ENCODE data around the gene HHAT.
A peak's percentile ranks its signal among the peaks of the same experiment; 100 is the strongest.

Gene HHAT

GRCh38 chr1:210328746-210329503 is at the start of gene HHAT:
TSS of gene HHAT (plus strand) at chr1:210328902. CDS start at chr1:210348976, 20,074 bp downstream.
- peak; percentile 29 for DNase-seq

DNA sequence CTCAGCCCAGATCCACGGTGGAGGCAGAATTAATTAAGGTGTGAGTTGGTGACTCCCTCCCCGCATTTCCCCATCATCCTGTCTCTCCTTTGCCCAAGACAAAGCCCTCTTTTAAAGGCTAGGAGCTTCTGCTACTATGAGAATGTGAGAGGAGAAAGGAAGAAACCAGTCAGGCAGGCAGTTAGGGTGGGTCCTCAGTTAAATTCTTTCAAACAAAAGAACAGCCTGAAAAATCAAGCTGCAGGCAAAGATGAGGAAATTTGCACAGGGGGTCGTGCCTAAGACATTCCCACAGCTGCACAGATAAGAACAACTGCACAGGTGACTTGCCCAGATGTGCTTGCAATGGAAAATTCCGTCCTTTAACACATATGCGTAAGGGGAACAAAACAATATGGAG is 48.5 kb upstream of the HHAT start:
- no peak for DNase-seq

DNA sequence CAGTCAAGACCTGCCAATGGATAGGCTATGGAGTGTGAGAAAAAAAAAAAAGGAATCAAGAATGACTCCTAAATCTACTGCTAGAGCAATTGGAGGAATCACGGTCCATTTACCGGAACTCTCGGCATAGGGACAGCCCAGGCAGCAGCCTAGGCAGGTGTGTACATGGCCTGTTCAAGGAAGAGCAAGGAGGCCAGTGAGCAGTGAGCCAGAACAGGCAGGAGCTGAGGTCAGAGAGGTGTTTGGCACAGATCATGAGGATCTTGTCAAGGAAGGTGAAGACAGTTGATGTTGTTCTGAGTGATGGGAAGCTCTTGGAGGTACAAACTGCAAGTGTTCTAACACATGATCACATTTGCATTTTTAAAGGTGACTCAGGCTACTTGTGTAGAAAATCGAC is 40.6 kb upstream of the HHAT start:
- no peak for DNase-seq

GRCh38 chr1:210289248-210289647 is 39.5 kb upstream of the HHAT start:
- no peak for DNase-seq

DNA sequence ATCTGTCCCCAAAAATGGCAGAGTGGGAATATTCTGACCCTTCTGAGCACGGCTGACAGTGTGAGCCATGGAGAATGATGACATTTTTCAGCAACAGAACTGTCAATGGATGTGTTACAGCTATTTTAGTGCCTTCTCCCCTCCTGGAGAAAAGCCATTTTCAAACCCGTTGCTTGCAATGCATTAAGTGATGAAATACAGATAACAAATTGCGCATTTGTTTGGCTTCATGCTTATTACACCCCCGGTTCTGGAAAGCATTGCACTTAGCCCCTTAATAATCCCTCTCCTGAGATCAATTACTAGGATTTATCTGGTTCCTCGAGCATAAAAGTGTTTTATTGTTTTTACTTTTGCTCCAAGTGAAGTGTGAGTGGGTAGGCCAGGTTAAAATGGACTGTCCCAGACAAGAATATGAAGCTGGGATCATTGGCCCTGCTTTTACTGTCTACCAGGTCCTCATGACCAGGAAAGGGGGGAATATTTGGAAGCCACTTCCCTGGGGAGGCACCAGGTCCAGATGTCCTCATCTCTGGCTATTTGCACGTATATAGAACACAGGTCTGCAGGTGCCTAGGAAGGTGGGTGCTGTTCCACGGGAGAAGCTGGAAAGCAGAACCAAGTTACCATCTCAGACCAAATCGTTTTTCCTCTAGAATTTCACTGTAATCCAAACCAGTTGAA is 37.5 kb upstream of the HHAT start:
- no peak for DNase-seq

- DNase-seq = no peak
Observed at GRCh38 chr1:210291786-210292230, 36.9 kb upstream of the HHAT start.

DNA sequence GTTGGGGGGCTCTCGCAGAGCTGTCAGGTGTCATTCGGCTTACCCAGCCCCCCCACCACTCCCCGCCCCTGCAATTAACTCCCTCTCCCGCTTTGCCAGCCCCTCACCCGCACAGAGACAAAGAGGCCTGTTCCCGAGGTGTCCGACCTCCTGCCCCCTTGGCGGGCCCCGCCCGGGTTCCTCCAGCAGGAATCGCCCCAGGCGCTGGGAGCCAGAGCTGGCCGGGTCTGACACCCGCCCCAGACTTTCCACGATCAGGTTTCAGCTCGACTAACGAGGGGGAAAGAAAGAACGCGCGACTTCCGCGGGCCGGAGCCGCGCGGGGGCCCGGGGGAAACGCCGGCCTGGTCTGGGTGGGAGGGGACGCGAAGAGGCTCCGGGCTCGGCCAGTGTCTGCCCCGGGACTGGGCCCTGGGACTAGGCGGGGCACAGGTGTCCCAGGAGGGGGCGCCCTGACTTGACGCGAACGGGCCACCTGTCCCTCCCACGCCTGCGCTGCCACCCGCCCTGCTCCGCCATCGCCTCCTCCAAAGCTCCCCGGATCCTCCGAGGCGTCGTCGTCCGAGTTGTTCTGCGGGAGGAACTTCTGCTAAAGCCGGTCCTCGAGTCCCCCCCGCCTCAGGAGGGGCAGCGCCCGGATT is 36.4 kb upstream of the HHAT start:
- DNase-seq = peak; percentile 26

DNA sequence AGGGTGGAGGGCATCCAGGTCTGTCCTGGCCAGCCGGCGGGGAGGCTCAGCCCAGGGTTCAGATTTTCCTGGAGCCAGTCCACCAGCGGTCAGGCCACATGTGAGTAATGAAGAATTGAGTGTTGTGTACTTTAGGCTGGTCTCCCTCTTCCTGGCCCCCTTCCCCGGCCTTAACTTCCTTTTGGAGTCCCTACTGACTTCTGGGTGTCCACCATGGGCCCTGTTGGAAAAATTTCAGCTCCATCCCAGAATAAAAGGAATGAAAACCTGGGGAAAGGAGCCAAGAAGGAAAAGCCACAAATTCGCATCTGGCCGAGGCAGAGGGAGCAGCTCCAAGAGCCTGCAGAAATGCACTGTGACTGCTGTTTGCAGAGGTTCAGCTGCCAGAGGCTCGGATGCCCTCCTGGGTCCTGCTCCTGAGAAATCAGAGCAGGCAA is 35.5 kb upstream of the HHAT start:
- DNase-seq = no peak

DNA sequence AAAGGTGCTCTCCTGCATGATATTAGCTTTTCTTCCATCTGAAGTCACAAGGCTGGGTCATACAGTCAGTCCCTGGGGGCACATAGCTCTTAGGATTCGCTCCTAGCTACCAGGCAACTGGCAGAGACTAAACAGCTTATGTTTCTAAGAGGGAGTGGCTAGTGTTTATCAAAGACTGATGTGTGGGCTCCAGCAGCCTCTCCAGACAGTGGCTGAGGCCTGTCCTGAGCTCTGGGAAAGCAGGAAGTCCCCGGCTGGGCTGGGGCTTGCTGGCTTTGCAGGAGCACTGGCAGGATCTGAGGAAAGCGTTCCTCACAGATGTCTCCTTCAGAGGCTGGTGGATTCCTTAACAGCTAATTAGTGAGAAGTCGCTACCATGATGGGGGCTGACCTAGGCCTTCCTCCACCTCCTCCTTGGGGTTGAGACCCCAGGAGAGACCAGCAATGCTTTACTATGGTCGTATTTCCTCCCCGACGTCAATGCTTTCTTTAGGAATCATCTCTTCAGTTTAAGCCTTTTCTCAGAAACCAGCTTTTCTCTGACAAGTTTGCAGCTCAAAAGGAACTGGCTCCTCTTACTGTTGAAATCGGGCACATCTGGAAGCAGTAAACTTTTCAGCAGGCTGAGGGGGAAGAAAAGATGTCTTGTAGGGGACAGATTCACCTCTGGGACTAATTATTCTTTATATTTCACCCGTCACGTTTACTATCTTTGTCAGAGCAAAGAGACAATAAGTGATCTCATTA is 33.5 kb upstream of the HHAT start:
- DNase-seq = no peak

- DNase-seq = no peak
Observed at GRCh38 chr1:210296682-210297081, 32.0 kb upstream of the HHAT start.

- no peak for DNase-seq
Observed at GRCh38 chr1:210298296-210298695, 30.4 kb upstream of the HHAT start.

DNA sequence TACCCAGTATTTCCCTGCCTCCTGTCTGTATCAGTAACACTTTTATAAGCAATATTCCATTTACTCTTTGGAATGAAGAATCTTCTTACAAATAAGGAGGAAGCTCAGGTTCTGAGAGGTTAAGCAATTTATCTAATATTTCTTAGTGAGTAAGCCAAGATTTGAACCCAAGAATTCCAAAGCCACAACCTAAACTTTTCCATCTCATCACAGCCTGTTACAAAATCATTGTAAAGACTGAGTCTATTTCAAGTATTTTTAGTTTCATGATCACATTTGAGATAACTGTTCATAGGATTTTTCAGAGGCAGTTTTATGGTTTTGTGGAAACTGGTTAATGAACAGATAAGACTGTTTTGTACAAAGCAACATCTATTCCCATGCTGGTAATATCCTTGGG is 29.8 kb upstream of the HHAT start:
- DNase-seq = no peak

DNA sequence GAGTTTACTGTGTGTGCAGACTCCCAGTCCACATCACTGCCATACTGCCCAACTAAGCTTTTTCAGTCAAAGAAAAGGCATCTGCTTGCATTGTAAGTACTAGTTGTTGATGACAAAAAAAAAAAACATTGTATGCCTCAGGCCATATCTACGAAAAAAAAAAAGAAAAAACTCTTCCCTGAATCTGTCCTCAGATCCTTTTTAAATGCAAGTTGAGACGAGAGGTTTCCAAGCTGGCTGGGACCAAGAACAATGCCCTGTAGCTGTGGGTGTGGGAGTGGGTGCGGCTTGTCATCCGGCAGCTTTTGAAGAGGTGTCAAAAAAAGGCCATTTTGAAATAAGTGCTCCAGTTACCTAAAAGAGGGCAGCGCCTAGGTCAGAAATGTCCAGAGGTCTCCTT is 29.2 kb upstream of the HHAT start:
- no peak for DNase-seq

- DNase-seq = no peak
Observed at GRCh38 chr1:210300923-210301614, 27.6 kb upstream of the HHAT start.

- DNase-seq = no peak
Observed at GRCh38 chr1:210301615-210302000, 27.1 kb upstream of the HHAT start.

GRCh38 chr1:210302501-210302900 is 26.2 kb upstream of the HHAT start:
- DNase-seq = no peak

DNA sequence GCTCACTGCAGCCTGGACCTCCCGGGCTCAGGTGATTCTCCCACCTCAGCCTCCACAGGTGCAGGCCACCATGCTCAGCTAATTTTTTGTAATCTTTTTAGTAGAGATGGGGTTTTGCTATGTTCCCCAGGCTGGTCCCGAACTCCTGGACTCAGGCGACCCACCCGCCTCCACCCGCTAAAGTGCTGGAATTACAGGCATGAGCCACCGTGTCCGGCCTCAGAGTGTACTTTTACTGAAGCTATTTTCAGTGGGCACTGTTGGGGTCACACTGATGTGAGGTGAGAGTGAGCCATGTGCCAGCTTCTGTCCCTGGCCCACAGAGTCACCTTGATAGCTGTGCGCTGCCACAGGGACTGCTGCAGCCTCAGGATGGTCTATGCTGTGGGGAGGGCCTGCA is 25.3 kb upstream of the HHAT start:
- DNase-seq = no peak

GRCh38 chr1:210310562-210311153 is 18.0 kb upstream of the HHAT start:
- DNase-seq = no peak

DNA sequence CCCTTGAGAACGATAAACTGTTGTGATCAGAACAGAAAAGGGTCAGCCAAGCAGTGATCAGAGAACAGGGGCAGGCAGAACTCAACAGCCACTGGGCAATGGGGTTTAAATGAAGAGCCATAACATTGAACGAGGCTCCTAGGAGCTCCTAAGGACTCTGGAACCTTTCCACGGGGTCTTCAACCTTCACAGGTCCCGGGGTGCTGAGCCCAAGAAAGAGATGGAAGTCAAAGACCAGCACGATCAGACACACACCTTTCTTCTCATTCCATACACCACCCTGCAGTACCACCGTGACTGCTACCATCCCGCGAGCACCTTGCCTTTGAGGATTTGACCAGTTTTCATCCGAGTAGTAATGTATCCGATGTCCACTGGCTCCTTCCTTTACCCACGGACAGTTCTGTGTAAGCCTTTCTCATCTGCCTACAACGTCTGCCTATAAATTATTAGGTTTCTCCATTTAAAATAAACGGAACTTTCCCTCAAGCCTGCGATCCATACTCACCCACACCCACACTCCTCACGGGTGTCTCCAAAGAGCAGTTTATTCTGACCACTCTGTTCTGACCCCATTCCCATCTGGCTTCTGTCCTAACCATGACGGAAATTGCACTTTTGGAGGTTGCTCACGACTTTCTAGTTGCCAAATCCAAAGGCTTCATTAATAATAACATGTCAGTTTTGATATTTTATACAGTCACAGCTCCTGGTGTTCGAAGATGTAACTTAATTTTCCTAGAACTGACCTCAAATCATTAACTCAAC is 16.8 kb upstream of the HHAT start:
- DNase-seq = no peak

- no peak for DNase-seq
Observed at GRCh38 chr1:210313046-210313595, 15.6 kb upstream of the HHAT start.

- DNase-seq = no peak
Observed at GRCh38 chr1:210313921-210314320, 14.8 kb upstream of the HHAT start.

All from activated T-cell treated with anti-CD3 and anti-CD28 coated beads for 4 hours (primary cell).